ENCODE data around the gene BID.

BID gene

DNA sequence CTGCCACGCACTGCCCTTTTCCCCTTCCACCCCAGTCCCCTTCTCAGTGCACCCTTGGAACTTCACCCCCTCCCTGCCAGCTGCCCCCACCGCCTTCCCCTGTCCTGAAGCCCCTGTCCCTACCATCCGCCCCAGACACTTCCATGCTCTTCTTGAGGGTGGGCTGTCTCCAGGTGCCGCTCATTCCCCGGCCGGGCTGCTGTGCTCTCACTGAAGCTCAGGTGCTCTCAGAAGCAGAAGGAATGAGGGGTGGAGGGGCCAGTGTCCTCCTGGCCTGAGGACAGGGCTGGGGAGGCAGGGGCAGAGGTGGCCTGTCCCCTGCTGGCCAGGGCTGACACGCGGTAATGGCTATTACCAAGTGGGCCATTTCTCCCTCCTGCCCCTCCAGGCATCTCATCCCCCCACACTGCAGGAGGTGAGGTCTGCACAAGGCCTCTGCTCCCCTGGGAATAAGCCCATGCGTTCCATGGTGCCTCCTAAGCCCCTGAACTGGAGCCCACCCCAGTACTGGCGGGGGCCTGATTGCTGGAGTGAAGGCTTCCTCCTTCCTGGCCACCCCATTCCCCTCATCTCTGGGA is 6.6 kb upstream of the BID start:
- Histone ChIP-seq H3K27me3 (ENCODE audit: insufficient read depth, low read length) (peaks cover under 1% of the 10 kb centered on the region; the same call in 1 of the 2 replicates), H3K9me3 (ENCODE audit: insufficient read depth, low read depth, low read length) (no peaks in the 10 kb centered on the region), H3K4me1 (ENCODE audit: insufficient read depth, low read length) (no peaks in the 10 kb centered on the region), H3K36me3 (ENCODE audit: insufficient read depth, low read depth, low read length) (no peaks in the 10 kb centered on the region), H3K4me3 (ENCODE audit: low read length) (no peak overlapping the region), H3K9ac (ENCODE audit: low read depth, low read length) (no peak overlapping the region), H3K27ac (ENCODE audit: low read length) (no peak overlapping the region)

DNA sequence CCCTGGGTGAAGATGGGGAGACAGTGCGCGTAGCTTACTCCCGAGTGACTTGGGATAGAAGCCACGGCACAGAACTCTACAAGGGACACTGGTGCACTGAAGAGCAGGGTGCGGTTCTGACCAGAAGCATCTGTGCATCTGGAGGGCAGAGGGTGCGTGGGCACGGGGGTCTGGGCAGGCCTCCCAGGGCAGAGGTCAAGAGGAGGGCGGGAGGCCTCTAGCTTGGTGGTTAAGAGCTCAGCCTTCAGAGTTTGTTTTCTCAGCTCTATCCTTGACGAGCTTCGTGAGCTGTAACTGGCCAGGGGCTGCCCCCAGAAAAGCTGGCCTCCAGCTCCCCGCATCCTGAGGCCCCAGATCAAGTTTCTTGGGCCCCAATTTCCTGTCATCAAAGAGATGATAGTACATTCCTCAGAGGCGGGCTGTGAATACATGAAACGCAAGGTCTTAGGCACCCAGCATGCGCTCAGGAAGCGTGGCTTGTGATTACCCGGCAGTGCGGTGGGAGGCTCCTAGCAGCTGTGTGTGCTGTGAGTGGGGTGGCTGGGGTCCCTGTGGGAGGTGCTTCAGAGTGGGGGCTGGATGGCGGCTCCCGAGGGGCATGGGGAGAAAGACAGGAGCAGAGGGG is 6.0 kb upstream of the BID start:
- H3K4me3 ChIP-seq (ENCODE audit: low read length): no peak overlapping the region
- H3K27me3 ChIP-seq (ENCODE audit: insufficient read depth, low read length): peaks cover 7% of the 10 kb centered on the region
- no peaks in the 10 kb centered on the region for H3K4me1 ChIP-seq (ENCODE audit: insufficient read depth, low read length)
- H3K9me3 ChIP-seq (ENCODE audit: insufficient read depth, low read depth, low read length): no peaks in the 10 kb centered on the region
- no peak overlapping the region for H3K27ac ChIP-seq (ENCODE audit: low read length)
- no peak overlapping the region for H3K9ac ChIP-seq (ENCODE audit: low read depth, low read length)
- no peaks in the 10 kb centered on the region for H3K36me3 ChIP-seq (ENCODE audit: insufficient read depth, low read depth, low read length)

DNA sequence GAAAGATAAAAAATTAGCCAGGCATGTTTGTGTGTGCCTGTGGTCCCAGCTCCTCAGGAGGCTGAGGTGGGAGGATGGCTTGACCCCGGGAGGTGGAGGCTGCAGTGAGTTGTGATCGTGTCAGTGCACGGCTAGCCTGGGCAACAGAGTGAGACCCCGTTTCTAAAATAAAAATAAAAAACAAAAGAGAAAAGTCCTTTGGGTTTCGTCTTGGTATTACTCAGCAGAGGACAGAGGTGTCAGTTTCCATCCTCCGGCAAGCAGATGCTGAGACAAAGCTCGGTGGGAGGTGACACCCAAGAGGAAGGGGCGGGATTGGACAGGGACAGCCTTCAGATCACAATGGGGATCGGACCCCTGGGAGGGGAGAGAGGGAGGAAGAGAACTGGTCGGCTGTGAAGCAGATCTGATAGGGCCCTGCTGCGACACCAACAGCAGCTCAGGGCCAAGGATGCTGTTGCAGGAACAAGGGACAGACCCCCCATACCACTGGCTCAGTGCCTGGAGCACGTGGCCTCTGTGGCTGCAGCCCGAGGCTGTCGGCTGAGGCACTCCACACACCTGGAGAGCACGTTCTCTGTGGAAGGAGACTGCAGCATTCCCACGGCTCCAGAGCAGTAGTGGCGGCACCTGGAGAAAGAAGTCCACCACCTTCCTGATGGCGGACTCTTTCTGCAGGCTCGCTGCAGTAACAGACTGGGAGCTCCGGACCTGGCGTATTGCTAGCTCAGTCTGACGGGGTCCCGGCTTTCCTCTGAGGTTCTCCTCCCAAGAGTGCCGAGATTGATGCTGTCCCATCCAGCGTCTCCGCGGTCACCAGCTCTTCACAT is 5.2 kb upstream of the BID start:
- Histone ChIP-seq H3K9ac (ENCODE audit: low read depth, low read length) (no peak overlapping the region), H3K4me3 (ENCODE audit: low read length) (no peak overlapping the region), H3K27ac (ENCODE audit: low read length) (no peak overlapping the region), H3K9me3 (ENCODE audit: insufficient read depth, low read depth, low read length) (no peaks in the 10 kb centered on the region), H3K36me3 (ENCODE audit: insufficient read depth, low read depth, low read length) (no peaks in the 10 kb centered on the region), H3K27me3 (ENCODE audit: insufficient read depth, low read length) (peaks cover 11% of the 10 kb centered on the region), H3K4me1 (ENCODE audit: insufficient read depth, low read length) (no peaks in the 10 kb centered on the region)

DNA sequence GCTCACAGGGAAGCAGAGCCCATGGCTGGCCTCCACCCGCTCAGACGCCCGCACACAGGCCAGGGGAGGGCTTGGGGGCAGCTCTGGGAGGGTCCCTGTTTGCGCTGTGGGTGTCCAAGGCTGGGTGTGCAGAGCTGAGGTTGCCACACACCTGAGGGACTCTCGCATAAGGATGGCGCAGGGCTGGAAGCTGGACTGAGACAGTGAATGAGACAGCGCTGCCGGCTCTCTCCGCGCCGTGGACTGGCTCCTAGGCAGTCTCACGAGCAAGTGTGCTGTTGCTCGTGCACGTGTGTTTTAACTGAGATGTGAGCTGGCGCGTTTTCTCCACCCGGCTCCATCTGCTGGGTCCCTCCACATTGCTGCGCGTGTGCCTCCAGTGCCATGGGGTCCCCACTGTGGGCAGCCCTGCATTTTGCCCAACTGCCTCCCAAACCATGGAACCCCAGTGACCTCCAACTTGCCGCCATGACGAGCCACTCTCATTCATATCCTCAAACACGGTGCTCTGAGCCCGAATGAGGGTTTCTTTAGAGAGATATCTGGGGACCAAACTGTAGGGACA is 4.2 kb upstream of the BID start:
- H3K9me3 ChIP-seq (ENCODE audit: insufficient read depth, low read depth, low read length): no peaks in the 10 kb centered on the region
- no peak overlapping the region for H3K9ac ChIP-seq (ENCODE audit: low read depth, low read length)
- H3K27me3 ChIP-seq (ENCODE audit: insufficient read depth, low read length): peaks cover 11% of the 10 kb centered on the region
- H3K36me3 ChIP-seq (ENCODE audit: insufficient read depth, low read depth, low read length): no peaks in the 10 kb centered on the region
- no peak overlapping the region for H3K4me3 ChIP-seq (ENCODE audit: low read length)
- no peaks in the 10 kb centered on the region for H3K4me1 ChIP-seq (ENCODE audit: insufficient read depth, low read length)
- no peak overlapping the region for H3K27ac ChIP-seq (ENCODE audit: low read length)

DNA sequence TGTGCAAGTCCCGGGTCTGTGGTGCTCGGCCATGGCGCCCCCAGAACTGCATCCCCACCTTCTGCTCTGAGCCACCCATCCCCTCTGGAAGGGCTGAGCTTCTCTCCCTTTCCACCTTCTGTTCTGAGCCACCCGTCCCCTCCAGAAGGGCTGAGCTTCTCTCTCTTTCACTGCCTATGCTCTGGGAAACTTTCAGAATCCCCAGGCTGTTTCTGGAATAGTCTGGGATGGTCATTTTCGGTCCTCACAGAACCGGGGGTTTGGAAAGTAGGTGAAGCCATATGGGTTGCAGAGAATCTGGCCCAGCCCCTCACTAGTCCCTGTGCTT is 3.4 kb upstream of the BID start:
- no peak overlapping the region for H3K9ac ChIP-seq (ENCODE audit: low read depth, low read length)
- no peak overlapping the region for H3K27ac ChIP-seq (ENCODE audit: low read length)
- no peaks in the 10 kb centered on the region; the same call in 1 of the 2 replicates for H3K4me1 ChIP-seq (ENCODE audit: insufficient read depth, low read length)

DNA sequence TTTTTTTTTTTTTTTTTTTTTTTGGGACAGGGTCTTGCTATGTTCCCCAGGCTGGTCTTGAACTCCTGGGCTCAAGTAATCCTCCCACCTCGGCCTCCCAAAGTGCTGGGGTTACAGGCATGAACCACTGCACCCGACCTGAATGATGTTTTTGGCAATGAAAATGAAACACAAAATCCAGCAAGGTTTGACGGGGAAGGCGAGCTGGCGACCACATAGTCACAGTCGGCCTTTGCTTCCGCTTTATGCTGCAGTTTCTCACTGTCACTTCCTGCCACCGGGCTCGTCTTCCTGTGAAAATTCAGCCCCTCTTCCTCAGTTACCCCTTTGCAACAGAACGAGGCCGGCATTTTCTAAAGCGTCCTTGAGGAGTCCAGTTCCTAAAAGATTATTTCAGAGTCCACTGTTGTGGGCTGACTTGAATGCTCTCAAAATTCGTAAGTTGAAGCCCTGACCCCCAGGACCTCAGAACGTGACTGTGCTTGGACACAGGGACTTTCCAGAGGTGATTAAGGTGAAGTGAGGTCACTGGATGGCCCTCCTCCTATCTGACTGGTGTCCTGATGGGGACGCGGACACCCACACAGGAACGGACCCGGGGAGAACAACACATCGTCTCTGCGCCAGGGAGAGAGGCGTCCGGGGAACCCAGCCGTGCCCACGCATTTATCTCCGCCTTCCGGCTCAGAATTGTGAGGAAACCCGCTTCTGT is 2.9 kb upstream of the BID start:
- H3K4me1 ChIP-seq (ENCODE audit: insufficient read depth, low read length): no peaks in the 10 kb centered on the region; the same call in 1 of the 2 replicates
- H3K36me3 ChIP-seq (ENCODE audit: insufficient read depth, low read depth, low read length): no peaks in the 10 kb centered on the region
- no peak overlapping the region for H3K4me3 ChIP-seq (ENCODE audit: low read length)
- H3K27me3 ChIP-seq (ENCODE audit: insufficient read depth, low read length): peaks cover 11% of the 10 kb centered on the region
- no peak overlapping the region for H3K9ac ChIP-seq (ENCODE audit: low read depth, low read length)
- no peak overlapping the region for H3K27ac ChIP-seq (ENCODE audit: low read length)
- H3K9me3 ChIP-seq (ENCODE audit: insufficient read depth, low read depth, low read length): no peaks in the 10 kb centered on the region

More for the DNA sequence above, 3.4 kb upstream of the BID start:
- Histone ChIP-seq H3K27me3 (ENCODE audit: insufficient read depth, low read length) (peaks cover 11% of the 10 kb centered on the region), H3K4me3 (ENCODE audit: low read length) (no peak overlapping the region), H3K36me3 (ENCODE audit: insufficient read depth, low read depth, low read length) (no peaks in the 10 kb centered on the region), H3K9me3 (ENCODE audit: insufficient read depth, low read depth, low read length) (no peaks in the 10 kb centered on the region)

DNA sequence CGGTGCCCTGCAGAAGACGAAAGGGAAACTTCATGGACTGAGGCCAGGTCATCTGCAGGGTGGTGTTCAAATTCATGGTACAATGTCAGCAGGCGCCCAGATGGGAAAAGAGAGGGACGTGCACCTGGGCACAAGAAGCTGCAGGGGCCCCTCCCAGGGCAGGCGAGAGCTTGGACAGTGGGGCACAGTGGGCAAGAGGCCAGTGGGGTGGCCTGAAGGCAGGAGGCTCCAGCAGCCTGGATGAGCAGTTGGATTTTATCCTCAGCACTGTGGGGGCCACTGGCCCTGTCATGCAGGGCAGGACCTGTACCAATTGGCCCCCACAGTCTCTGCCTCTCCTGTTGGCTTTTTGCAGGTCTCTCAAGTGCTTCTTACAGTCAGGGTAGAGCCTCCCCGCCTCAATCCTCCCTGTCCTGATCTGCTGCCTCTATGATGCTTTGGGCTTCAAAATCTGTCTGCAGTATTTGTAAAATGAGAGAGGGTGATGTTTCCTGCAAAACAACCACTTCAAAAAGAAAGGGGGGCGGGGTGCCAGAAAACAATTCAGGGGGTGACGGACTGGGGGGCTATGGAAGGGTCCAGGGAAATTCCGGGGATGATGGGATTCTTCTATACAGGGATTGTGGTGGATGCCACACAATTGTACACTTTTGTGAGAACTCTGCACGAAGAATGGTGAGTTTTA is 1.7 kb upstream of the BID start:
- H3K9me3 ChIP-seq (ENCODE audit: insufficient read depth, low read depth, low read length): no peaks in the 10 kb centered on the region
- no peak overlapping the region for H3K27ac ChIP-seq (ENCODE audit: low read length)
- no peak overlapping the region for H3K9ac ChIP-seq (ENCODE audit: low read depth, low read length)
- H3K4me3 ChIP-seq (ENCODE audit: low read length): no peak overlapping the region
- H3K36me3 ChIP-seq (ENCODE audit: insufficient read depth, low read depth, low read length): no peaks in the 10 kb centered on the region; the same call in 1 of the 2 replicates
- peaks cover 11% of the 10 kb centered on the region for H3K27me3 ChIP-seq (ENCODE audit: insufficient read depth, low read length)
- no peaks in the 10 kb centered on the region; the same call in 1 of the 2 replicates for H3K4me1 ChIP-seq (ENCODE audit: insufficient read depth, low read length)

DNA sequence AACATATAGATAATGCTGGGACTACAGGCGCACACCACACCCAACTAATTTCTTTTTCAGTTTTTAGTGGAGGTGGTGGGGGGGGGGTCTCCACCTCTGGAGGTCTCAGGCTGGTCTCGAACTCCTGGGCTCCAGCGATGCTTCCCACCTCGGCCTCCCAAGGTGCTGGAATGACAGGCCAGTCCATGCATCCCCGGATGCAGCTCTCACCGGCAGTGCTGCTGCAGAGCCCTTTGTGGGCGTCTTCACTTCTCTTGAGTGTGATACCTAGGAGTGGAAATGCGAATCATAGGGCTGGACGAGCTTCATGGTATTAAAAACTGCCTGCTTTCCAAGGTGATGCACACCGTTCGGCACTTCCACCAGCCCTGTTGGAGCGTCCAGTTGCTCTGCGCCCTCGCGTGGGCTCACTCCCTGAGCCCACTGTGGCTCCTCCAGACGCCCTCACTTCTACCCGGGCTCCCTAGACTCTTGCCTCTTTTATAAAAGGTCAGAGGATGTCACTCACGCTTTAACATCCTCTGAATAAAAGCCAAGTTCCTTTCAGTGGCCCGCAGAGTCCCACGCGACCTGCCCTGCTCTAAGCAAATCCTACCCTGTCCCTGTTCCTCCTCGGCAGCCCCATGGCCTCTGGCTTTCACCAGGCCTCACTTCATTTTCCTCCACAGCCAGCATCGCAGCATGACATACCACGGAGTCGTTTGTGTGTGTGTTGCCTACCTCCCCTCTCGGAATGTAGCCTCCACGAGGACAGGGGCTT is 837 bp upstream of the BID start:
- Histone ChIP-seq H3K9me3 (ENCODE audit: insufficient read depth, low read depth, low read length) (no peaks in the 10 kb centered on the region), H3K27me3 (ENCODE audit: insufficient read depth, low read length) (peaks cover 11% of the 10 kb centered on the region), H3K4me1 (ENCODE audit: insufficient read depth, low read length) (no peaks in the 10 kb centered on the region; the same call in 1 of the 2 replicates), H3K27ac (ENCODE audit: low read length) (no peak overlapping the region), H3K9ac (ENCODE audit: low read depth, low read length) (peak overlapping the region; percentile 71; the same call in 1 of the 2 replicates), H3K4me3 (ENCODE audit: low read length) (peak overlapping the region; percentile 73; the same call in 1 of the 2 replicates), H3K36me3 (ENCODE audit: insufficient read depth, low read depth, low read length) (no peaks in the 10 kb centered on the region; the same call in 1 of the 2 replicates)

DNA sequence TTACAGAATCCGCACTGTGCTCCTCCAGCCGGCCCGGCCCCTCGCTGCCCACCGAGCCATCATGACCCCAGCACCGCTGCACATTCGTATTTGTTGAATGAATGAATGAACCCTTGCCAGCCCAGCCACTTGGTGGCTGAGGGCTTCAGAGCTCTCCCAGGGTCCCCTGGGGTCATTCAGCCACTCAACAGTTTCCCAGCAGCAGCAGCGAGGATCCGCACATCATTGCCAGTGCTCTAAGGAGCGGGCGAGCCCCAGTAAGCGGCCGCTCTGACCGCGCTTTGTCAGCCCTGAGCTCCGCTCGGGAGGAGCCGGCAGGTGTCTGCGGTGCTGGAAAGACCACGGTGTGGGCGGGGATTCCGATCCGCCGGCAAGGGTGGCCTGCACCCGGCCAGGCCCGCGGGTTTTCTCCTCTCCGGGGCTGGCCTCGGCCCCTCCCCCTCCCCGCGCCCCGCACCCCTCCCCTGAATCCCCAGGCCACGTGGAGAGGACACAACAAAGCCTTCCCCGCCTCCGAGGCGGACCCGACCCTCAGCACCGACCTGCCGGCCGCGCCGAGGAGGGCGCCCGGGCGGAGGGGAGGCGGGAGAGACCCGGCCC is 563 bp downstream of the BID start:
- Histone ChIP-seq H3K9ac (ENCODE audit: low read depth, low read length) (peak overlapping the region; percentile 76; the same call in 1 of the 2 replicates), H3K9me3 (ENCODE audit: insufficient read depth, low read depth, low read length) (no peaks in the 10 kb centered on the region), H3K4me1 (ENCODE audit: insufficient read depth, low read length) (no peaks in the 10 kb centered on the region; the same call in 1 of the 2 replicates), H3K27ac (ENCODE audit: low read length) (no peak overlapping the region), H3K36me3 (ENCODE audit: insufficient read depth, low read depth, low read length) (no peaks in the 10 kb centered on the region; the same call in 1 of the 2 replicates), H3K4me3 (ENCODE audit: low read length) (peak overlapping the region; percentile 72), H3K27me3 (ENCODE audit: insufficient read depth, low read length) (peaks cover 11% of the 10 kb centered on the region)

DNA sequence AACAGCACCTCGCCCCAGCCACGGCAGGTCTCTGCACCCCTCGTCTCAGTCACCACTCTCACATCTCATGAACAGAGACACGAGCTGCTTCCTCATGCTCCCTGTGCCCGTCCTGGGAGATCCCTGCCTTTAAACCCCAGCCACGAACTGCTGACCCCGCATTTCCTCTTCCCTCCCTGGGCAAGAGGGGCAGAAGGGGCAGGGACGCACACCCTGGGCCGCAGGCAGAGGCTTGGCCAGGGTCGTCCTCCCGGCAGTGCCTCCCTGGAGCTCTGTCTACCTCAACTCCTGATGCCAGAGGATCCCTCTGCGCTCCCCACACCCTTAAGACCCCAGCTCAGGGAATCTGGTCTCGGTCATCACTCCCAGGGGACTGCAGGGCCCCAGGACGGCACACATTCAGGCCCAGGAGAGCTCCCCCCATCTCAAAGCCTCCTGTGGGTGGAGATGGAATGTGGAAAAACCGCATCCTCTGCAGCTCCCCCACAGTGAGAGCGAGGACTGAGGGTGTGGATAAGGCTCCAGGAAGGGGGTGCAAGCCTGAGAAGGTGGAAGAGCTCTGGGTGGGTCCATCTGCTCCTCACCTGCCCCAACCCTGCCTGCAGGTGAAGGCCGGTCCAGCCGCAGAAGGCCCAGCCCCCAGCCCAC is 1.2 kb downstream of the BID start:
- no peak overlapping the region for H3K27ac ChIP-seq (ENCODE audit: low read length)
- H3K4me1 ChIP-seq (ENCODE audit: insufficient read depth, low read length): no peaks in the 10 kb centered on the region; the same call in 1 of the 2 replicates
- H3K9ac ChIP-seq (ENCODE audit: low read depth, low read length): peak overlapping the region; percentile 76
- no peaks in the 10 kb centered on the region for H3K9me3 ChIP-seq (ENCODE audit: insufficient read depth, low read depth, low read length)
- H3K4me3 ChIP-seq (ENCODE audit: low read length): peak overlapping the region; percentile 72
- no peaks in the 10 kb centered on the region; the same call in 1 of the 2 replicates for H3K36me3 ChIP-seq (ENCODE audit: insufficient read depth, low read depth, low read length)
- H3K27me3 ChIP-seq (ENCODE audit: insufficient read depth, low read length): peaks cover 11% of the 10 kb centered on the region

All from iPS-20b (cell line).